HUDEP-2 (cell line): Measurements from ENCODE around the gene RELB.
A peak's percentile ranks its signal among the peaks of the same experiment; 100 is the strongest.

Source experiments
- DNase-seq, 76 experiments: peaks; one replicate each; lab custom pipeline; 2025; ENCODE audit not compliant: unreplicated experiment in 76 of 76; lab: John Stamatoyannopoulos, UW

RELB gene

GRCh38 chr19:45076029-45076850, 75.0 kb downstream of the RELB start, which contains the start of gene ZNF296:
Gene ZNF296 (minus strand): TSS chr19:45076478. CDS start chr19:45076373, 105 bp downstream.
- peak in 74 of 76 experiments; percentile 51 to 94 (median 82) for DNase-seq

- DNase-seq: peak in 6 of 76 experiments; percentile 12 to 29 (median 20)
Measured at GRCh38 chr19:45076851-45077730, 75.8 kb downstream of the RELB start.

- no peak for DNase-seq
Measured at GRCh38 chr19:45078390-45079062, 77.3 kb downstream of the RELB start.

- DNase-seq: peak in 71 of 76 experiments; percentile 19 to 97 (median 77)
Measured at GRCh38 chr19:45079063-45079910, 78.0 kb downstream of the RELB start, which contains the start of gene GEMIN7. Gene GEMIN7 (plus strand): TSS chr19:45079260. CDS start chr19:45090115, 10,855 bp downstream.

GRCh38 chr19:45079911-45080370, 78.7 kb downstream of the RELB start:
- DNase-seq: peak in 62 of 76 experiments; percentile 16 to 76 (median 44)

GRCh38 chr19:45082170-45082569, 80.9 kb downstream of the RELB start:
- no peak for DNase-seq

GRCh38 chr19:45086480-45086879, 85.2 kb downstream of the RELB start:
- DNase-seq: peak in 5 of 76 experiments; percentile 19 to 37 (median 27)

- no peak for DNase-seq
Measured at GRCh38 chr19:45087531-45087930, 86.3 kb downstream of the RELB start.
